Activated CD8-positive, alpha-beta memory T cell treated with anti-CD3 and anti-CD28 coated beads, Interleukin-2, amount 50 U/mL, for 1 hour (primary cell): ENCODE data around the gene IGLL5.

Source experiments
- DNase-seq: peaks from one replicate; pipeline ENCODE4 v3.0.0-alpha.2; 2020; ENCODE audit errors: extremely low read depth

The IGLL5 gene

DNA sequence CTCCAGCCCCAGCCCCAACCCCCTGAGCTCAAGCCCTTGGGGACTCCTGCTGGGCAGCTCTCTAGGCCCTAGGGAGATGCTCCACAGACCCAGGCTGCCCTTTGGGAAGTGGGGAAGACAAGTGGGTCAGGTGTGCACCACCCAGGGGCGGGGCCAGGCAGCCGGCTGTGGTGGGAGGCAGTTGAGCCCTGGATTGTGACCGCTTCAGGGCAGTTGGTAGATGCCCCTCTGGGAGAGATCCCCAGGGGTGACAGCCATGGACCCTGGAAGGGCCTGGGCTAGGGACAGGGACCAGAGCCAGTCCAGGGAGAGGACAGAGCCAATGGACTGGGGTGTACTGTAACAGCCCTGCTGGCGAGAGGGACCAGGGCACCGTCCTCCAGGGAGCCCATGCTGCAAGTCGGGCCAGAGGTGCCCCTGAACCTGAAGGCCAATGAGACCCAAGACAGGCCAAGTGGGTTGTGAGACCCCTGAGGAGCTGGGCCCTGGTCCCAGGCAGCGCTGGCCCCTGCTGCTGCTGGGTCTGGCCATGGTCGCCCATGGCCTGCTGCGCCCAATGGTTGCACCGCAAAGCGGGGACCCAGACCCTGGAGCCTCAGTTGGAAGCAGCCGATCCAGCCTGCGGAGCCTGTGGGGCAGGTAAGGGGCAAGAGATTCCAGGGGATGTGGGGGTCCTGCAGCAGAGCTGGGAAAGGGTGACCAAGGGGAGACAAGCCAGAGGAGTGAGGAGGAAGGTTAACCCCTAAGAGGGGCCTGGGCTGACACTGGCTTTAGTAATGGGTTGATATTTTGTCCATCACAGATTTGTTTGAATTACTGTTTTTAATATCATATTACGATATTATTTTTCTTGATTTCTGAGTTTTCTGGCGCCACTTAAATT lies at the start of gene IGLL5:
TSS of gene IGLL5 (plus strand) at position 196 of the 883 bp plus-strand sequence. CDS start at position 434, 238 bp downstream.
- no peak for DNase-seq

DNA sequence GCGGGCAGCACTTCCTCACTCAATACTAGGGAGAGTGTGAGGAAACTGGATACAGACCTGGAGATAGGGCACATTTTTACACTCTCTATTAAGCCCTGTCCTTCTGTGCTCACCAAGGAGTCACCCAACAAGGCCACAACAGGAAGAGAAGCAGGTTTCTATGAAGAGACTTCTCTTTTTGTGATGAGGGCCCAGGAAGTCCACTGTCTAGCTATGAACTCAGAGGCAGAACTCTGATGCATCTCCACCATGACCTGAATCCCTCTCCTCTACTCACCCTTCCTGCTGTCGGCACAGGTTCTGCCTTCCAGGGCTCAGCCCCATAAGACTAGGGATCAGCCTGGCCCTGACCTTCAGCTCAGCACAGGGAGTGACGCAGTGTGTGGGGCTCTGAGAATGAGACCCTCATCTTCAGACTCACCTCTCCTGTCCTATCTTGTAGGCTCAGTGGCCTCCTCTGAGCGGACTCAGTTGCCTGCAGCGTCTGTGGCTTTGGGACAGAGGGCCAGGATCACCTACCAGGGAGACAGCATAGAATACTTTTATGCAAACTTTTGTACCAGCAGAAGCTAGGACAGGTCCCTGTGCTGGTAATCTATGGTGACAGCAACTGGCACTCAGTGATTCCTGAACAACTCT lies 49.3 kb upstream of the IGLL5 start:
- DNase-seq, result no peak

DNA sequence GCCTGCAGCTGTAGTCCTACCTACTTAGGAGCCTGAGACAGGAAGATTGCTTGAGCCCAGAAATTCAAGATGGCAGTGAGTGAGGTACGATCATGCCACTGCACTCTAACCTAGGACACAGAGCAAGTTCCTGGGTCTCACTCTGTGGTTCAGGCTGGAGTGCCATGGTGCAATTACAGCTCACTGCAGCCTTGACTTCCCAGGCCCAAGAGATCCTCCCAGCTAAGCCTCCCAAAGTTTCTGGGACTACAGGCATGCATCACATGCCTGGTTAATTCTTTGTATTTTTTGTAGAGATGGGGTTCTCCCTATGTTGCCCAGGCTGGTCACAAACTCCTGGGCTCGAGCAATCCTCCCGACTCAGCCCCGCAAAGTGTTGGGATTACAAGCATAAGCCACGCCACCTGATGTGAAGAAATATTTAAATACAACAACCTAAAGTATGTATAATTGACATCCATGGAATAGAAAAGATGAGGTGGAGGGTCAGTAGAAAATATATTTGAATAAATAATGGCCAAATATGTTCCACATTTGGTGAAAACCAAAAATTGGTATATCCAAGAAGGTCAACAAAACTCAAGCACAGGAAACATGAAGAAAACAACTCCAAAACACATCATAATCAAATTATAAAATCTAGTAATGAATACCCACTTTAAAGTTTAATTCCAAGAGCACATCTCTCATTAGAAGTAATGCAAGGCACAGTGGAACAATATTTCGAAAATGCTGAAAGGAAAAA lies 47.9 kb upstream of the IGLL5 start:
- DNase-seq, result no peak

DNA sequence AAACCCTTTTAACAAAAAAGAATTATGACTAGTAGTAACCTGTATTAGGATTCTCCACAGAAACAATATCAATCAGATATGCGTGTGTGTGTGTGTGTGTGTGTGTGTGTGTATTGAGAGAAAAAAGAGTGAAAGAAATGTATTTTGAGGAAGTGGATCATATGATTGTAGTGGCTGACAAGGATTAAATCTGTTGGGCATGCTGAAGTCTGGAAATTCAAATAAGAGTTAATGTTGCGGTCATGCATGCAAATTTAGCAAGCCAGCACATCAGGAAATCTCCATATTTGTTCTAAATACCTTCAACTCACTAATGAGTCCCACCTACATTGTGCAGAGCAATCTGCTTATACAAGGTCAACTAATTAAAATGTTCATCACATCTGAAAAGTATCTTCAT lies 46.8 kb upstream of the IGLL5 start:
- DNase-seq, result no peak

DNA sequence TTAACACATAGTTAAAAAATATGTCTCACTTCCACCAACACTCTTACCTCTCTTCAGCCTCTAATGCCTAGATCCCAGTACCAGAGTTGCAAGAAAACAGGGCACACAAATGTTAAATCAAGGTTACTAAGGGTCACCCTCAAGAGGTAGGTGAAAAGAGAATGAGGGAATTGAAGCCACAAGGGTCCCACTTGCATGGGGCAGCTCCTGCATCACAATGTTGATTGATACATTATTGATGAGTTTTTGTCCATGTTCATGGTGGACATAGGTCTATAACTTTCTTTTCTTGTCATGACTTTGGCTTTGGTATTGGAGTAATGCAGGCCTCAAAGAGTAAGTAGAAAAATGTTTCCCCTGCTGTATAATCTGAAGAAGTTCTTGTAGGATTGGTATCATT lies 46.0 kb upstream of the IGLL5 start:
- no peak for DNase-seq

DNA sequence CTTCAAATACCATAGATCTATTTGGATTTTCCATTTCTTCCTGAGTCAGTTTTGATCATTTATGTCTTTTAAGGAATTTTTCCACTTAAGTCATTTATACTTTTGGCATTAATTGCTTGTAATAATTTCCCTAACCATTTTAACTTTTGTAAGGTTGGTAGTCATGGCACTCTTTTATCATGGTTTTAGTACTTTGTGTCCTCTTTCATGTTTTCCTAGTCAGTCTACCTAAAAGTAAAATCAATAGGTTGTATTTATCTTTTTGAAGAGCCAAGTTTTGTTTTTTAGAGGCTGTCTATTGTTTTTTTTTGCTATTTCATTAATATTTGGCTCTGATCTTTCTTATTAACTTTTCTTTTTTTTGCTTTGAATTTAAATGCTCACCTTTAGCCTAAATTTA lies 45.5 kb upstream of the IGLL5 start:
- DNase-seq, result no peak

DNA sequence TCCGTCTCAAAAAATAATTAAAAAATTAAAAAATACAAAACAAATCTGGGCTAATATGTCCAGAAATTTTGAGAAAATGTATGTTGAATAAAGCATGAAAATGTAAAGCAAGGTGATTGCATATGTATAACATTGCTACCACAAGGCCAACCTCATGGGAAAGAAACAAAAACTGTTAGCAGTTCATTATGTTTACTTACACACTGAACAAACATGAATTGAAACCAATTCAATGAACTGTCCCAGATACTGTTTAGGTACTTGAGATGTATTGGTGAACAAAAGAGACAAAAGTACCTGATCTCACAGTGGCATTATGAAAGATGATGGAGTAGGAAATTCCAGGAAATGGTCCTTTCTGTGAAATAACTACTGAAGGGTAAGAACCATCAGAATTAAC lies 43.8 kb upstream of the IGLL5 start:
- no peak for DNase-seq

DNA sequence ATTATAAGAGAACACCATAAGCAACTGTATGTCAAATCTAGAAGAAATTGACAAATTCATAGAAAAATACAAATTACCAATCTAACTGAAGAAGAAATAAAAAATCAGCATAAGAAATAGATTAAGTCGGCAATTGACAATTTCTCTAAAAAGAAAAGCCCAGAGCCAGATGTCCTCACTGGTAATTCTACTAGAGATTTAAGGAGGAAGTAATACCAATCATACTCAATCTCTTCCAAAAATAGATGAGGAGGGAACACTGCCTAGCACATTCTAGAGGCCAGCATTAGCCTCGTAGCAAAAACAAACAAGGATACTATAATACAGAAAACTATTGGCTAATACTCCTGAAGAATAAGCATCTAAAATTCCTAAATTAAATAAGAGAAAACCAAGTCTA lies 40.4 kb upstream of the IGLL5 start:
- no peak for DNase-seq

DNA sequence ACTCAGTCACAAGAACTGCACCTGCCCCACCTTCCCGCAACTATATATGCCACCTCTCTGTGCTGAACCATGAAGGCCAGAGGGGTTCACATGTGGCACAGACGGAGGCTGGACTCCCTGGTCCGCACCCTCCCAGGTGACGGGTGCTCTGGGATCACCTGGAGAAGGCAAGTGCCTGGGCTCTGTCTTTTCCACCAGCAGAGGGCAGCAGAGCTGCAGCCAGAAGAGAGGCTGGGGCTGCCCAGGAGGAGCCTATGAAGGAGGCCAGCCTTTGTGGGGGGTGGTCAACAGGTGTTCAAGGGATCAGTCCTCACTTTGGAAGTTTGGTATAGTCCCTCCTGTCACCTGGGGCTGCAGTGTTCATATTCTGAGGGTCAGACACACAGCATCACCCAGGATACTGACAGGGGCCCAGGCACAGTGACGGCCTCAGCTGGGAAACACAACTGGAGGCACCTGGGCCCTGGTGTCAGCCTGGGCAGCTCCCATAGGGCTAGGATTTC lies 39.2 kb upstream of the IGLL5 start:
- DNase-seq, result peak; percentile 19

DNA sequence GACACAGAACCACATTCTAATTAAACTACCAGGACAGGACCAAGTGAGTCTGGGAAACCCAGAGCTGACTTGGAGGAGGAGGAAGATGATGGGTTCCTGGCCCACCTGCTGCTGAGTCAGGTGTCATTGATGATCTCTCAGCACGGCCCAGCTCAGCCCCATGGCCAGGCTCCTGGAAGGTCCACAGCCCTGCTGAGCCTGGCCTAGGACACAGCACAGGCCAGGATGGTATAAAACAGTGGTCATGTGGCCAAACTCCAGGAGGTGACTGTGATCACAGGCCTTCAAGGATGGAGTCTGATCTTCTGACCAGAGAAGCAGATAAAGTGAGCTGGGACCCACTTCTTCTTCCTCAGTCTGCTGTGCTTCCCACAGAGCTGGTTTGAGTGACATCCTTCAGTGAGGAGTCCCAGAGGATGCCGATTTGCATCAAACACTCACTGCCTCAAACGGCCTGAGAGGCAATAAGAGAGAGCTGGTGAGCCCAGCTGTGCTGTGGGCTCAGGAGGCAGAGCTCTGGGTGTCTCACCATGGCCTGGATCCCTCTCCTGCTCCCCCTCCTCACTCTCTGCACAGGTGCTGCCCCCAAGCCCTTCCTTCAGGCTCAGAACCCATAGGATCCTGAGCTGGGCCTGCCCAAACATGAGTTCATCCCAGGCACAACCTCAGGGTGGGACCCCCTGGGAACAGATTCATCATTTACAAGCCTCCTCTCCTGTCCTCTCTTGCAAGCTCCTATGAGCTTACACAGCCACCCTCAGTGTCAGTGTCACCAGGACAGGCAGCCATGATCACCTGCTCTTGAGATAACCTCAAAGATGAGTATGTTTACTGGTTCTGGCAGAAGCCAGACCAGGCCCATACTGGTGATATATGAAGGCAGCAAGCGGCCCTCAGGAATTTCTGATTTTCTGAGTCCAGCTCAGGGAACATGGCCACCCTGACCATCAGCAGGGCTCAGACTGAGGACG lies 37.7 kb upstream of the IGLL5 start:
- no peak for DNase-seq

DNA sequence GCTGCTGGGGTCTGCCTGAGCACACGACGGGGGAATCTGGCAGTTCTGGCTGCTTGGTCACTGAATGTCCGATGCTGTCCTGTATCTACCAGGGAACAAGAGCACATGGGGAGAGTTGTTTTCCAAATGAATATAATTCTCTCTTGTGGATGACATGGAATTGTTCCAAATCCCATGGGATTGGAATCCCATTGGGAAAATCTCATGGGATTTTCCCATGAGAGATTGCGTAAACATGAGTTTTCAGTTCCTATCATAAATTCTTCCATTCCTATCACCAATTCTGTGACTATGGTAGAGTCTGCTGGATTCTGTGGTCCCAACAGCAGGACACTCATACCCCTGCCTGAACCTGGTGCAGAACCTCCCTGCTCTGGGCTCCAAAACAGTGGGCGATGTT lies 35.6 kb upstream of the IGLL5 start:
- no peak for DNase-seq

DNA sequence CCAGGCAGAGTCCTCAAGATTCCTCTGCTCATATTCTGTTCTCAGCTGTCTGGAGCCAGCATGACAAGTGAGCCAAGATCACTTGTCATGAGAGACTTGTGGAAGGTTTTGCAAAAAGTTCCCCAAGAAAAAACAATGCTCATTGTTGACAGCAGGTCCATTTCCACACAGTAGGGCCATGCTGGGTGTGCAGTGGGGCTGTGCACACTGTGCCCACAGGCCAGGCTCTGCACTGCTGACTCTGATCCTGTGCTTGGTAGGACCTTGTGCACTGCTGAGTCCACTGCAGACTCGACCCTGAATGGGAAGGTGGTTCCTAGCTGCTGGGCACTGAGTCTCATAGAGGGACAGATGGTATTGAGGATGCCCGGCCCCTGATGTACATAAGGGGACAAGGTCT lies 33.9 kb upstream of the IGLL5 start:
- DNase-seq, result no peak

DNA sequence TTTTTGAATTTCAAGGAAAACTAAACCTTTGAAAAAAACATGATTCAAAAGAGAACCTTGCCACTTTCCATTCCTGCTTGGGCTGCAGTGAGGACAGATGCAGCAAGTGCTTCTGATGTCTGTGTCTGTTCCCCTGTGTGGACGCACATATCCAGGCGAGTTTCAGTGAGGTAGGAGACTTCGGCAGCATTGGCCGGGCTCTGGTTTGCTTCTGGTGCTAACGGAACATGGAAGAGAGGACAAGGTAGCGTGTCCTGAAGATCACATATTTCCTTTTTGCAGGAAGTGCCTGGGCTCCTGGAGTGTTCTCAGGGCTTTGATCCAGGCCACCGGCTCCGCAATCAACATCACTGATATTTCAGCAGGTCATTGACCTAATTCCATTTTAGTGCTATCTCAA lies 33.1 kb upstream of the IGLL5 start:
- no peak for DNase-seq

DNA sequence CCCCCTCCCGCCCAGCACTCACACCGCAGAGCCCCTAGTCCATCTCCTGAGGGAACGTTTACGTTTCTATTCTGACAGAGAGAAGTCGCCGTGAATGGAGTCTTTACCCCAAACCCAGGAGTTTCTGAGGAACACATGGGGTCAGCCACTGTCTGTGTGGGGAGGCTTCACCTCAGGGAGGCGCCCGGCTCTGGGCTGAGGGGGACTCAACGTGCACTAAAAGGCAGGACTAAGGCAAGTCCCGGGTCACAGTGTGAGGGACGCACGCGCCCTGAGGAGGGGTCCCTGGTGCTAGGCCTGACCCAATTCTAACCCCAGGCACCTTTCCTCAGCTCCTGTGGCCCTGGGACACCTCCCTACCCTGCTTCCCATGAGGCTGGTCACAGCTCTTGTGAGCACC lies 32.5 kb upstream of the IGLL5 start:
- DNase-seq, result no peak

DNA sequence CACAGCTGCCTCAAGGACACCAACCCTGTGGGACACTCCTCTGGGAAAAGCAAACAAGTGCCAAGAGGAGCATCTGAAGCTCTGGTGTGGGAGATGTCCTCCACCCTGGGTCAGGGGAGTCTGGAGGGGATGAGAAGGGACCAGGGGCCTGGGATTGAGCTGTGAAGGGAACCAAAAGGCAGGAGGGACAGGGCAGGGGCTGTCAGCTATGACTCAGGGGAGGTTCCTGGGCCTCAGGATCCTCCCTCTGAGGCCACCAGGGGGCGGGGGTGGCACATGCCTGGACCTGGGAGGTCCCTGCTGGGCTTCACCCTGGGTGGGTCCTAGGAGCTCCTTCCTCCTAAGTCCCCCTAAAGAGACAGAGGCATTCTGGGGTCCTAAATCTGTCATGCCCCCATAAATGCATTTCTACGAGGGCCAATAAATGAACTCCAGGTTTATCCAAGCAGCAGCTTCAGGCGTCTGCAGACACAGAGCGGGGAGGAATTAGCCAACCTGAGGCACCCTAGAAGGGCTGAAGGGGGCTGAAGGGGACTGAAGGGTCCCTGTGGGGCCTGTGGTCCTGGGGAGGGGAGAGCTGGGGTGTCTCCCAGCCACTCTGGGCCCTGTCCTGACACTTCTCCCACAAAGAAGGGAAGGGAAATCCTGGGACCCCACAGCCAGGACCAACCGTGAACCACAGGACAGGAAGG lies 31.9 kb upstream of the IGLL5 start:
- DNase-seq, result no peak

DNA sequence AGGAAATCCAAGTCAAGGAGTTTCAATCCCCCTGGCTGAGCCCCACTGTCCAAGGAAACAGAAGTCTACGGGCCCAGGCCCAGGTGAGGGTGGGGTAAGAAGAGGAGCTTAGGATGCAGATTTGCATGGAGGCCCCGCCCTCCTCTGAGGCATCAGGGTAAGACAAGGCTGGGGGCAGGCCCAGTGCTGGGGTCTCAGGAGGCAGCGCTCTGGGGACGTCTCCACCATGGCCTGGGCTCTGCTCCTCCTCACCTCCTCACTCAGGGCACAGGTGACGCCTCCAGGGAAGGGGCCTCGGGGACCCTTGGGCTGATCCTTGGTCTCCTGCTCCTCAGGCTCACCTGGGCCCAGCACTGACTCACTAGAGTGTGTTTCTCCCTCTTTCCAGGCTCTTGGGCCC lies 31.3 kb upstream of the IGLL5 start:
- no peak for DNase-seq

DNA sequence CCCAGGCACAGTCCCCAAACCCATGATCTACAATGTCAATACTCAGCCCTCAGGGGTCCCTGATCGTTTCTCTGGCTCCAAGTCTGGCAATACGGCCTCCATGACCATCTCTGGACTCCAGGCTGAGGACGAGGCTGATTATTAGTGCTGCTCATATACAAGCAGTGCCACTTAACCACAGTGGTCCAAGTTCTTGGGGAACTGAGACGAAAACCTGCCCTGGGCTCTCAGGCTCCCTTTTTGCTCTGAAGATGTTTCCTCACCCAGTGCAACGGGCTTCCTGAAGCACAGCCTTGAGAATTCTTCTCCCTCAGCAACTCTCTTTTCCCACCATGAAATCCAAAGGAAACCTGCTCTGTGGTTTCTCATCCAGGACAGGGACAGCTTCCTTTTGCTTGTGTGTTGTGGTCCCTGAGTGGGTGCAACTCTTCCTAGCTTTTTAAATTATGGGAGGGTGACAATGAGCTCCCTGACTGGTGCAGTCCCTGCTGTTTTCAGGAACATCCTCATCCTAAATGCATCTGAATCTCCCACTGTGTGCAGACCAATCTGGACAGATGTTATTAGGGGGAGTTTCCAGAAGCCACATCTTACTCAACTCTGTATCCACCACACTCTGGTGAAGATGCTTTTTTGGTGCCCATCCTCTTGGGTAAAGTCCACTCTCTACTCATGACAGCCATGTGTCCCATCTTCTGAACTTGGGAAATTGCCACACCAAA lies 30.6 kb upstream of the IGLL5 start:
- DNase-seq, result no peak

DNA sequence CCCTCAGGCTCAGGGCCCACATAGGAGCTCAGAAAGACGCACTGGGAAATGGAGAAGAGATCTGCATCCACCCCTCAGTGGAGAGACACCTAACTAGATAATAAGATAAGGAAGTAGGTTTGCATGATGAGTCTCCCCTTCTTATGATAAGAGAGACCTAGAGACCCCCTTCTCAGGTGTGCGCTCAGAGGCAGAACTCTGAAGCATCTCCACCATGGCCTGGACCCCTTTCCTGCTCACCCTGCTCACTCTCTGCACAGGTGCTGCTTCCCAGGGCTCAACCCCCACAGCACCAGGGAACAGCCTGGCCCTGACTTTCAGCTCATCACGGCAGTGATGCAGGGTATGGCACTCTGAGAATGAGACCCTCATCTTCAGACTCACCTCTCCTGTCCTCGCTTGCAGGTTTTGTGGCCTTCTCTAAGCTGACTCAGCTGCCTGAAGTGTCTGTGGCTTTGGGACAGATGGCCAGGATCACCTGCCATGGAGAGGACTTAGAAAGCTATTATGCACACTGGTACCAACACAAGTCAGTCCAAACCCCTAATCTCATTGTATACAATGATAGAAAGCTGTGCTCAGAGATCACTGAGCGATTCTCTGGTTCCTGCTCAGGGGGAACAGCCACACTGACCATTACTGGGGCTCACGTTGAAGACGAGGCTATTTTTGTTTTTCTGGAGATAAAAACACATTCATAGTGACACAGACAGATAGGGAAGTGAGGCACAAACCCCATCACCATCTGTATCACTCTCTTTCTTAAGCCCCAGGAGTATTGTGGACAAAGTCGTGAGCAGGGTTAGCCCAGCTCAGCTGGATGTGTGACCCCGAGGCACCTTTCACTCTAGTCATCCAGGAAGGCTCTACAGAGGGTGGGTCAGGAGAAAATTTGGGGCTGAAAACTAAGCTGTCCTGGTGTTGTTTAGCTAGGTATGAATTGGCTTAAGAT lies 29.7 kb upstream of the IGLL5 start:
- DNase-seq, result no peak

DNA sequence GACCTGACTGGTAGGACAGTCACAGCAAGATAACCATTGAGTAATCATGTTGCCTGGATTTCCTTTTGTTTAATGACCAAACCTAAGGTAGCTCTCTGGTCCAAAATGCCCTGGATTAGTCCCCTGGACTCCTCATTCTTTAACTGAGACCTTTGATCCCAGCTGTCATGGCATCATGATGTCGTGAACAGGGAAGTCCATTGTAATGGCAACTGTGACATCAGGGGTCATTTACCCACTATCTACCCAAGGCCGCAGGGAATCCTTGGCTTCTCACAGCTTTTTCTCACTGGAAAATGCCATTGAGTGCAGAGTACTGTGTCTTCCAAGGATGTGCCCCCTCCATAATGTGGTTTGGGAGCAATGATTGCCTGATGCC lies 29.1 kb upstream of the IGLL5 start:
- no peak for DNase-seq
